Mesothelial cell of epicardium (in vitro differentiated cells): Measurements from ENCODE around the gene ATF3. TPM values are rescaled to one million over a fixed set of nuclear protein-coding genes. Genes with fewer than 3 reads are reported as not detected.
A peak's percentile ranks its signal among the peaks of the same experiment; 100 is the strongest.

Experiments
- DNase-seq, 2 experiments: peaks; one replicate each; pipeline ENCODE4 v3.0.0; 2021; ENCODE audit warnings: low spot score in 2 of 2; ENCODE audit not compliant: unreplicated experiment in 2 of 2
- H3K27ac Mint-ChIP-seq: 2 replicates; pipeline ENCODE4 v1.8.0; 2021; ENCODE audit warnings: mixed read lengths
- H3K27me3 Mint-ChIP-seq: 2 replicates; pipeline ENCODE4 v1.8.0; 2021; ENCODE audit warnings: low read depth, mixed read lengths
- H3K36me3 Mint-ChIP-seq: 2 replicates; pipeline ENCODE4 v1.8.0; 2021; ENCODE audit warnings: mixed read lengths
- H3K4me1 Mint-ChIP-seq: 2 replicates; pipeline ENCODE4 v1.8.0; 2021; ENCODE audit warnings: mixed read lengths
- H3K4me3 Mint-ChIP-seq: 2 replicates; pipeline ENCODE4 v1.8.0; 2021; ENCODE audit warnings: mild to moderate bottlenecking, moderate library complexity, mixed read lengths
- H3K9me3 Mint-ChIP-seq: 2 replicates; pipeline ENCODE4 v1.8.0; 2021; ENCODE audit warnings: mixed read lengths
- total RNA-seq: library from RNA; stranded (reverse); gene quantifications from 3 replicates; pipeline ENCODE4 v1.2.1, GENCODE V29; 2021
- TF ChIP-seq, protein P1 (sequence below): fragments of 200-600 bp; sonication (generic); IDR thresholded peaks from one replicate; pipeline ENCODE4 v1.5.0; 2021; ENCODE audit warnings: antibody characterized with exemption; ENCODE audit not compliant: unreplicated experiment

The ATF3 gene
- total RNA-seq, 1 donor from 2014 or later = 147 TPM

DNA sequence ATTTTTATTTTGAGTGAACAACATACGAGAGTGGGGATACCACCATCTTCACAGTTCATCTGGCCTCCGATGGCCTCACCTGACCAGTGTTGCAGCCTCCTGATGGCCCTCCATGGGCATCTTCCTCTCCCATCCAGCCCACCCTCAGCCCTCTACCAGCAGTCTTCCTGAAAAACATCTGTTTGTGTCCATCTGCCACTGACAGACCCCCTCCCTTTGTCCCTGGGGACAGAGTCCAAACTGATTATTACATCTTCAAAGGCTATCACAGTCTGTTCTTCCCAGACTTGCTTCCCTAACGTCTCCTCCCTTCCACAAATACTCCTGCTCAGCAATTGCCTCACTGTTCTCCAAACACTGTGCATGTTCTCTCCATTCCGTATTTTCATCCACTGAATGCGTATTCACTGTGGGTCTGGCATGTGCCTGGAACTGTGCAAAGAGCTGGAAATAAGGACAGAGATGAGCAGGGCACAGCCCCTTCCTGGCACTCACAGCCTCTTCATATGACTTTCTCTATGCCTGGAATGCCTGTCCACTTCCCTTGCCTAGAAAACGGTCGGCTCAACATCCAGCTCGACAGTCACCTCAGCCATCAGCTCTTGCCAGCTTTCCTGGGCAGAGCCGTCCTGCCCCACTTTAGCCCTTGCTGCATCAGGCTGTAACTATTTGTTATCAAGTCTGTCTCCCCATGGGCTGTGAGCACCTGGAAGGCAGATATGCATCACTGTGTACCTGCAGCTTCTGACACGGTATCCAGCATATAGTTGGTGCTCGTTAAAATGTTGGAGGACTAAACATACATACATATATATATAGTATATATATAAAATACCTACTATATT is 8.3 kb upstream of the ATF3 start:
- TF ChIP-seq, protein P1, sequence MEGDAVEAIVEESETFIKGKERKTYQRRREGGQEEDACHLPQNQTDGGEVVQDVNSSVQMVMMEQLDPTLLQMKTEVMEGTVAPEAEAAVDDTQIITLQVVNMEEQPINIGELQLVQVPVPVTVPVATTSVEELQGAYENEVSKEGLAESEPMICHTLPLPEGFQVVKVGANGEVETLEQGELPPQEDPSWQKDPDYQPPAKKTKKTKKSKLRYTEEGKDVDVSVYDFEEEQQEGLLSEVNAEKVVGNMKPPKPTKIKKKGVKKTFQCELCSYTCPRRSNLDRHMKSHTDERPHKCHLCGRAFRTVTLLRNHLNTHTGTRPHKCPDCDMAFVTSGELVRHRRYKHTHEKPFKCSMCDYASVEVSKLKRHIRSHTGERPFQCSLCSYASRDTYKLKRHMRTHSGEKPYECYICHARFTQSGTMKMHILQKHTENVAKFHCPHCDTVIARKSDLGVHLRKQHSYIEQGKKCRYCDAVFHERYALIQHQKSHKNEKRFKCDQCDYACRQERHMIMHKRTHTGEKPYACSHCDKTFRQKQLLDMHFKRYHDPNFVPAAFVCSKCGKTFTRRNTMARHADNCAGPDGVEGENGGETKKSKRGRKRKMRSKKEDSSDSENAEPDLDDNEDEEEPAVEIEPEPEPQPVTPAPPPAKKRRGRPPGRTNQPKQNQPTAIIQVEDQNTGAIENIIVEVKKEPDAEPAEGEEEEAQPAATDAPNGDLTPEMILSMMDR = no peak
- Mint-ChIP-seq H3K36me3 (no peaks in the 10 kb centered on the region), H3K4me1 (peaks cover 22% of the 10 kb centered on the region), H3K27me3 (peaks cover 21% of the 10 kb centered on the region), H3K9me3 (no peaks in the 10 kb centered on the region), H3K27ac (no peak overlapping the region), H3K4me3 (no peak overlapping the region)
- no peak for DNase-seq

DNA sequence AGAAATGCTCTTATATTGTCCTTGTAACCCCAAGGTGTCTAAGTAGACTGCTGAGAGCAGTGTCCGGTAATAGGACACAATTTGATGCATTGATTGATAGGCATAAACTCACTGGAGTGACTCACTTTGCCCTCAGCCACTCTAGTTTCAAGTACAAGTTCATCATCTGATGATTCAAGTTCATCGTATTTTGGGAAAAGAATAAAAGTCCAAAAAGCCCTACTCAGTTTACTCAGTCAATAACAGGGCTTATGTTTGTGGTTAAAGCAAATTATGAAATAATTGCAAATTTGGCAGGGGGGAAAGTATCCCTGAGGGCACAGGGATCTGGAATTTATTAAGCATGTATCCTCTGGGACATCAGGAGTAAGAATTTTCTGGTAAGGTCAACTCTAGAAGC is 7.6 kb upstream of the ATF3 start:
- TF ChIP-seq, protein P1 = no peak
- Mint-ChIP-seq H3K9me3 (no peaks in the 10 kb centered on the region), H3K27ac (no peak overlapping the region), H3K4me1 (peaks cover 24% of the 10 kb centered on the region), H3K4me3 (no peak overlapping the region), H3K27me3 (peaks cover 27% of the 10 kb centered on the region), H3K36me3 (no peaks in the 10 kb centered on the region)
- DNase-seq = no peak

DNA sequence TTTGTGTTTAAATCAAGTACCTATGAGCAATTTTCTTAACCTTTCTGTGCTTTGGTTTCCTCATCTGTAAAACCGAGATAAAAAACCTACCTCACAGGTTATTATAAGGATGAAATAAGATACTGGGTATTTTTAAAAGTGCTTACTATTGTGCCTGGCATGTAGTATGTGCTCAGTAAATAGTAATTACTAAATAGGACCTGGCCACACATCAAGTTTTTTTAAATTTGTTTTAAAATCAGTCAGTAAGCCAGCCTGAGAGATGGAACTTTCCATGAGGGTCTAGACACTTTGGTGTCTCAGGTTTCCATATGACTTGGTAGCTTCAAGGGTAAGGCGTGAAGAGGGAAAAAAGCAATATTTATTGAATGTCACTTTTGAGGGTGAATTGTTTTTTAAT is 7.0 kb upstream of the ATF3 start:
- peaks cover 33% of the 10 kb centered on the region for H3K27me3 Mint-ChIP-seq
- H3K27ac Mint-ChIP-seq = no peak overlapping the region
- H3K4me3 Mint-ChIP-seq = no peak overlapping the region
- peaks cover 24% of the 10 kb centered on the region for H3K4me1 Mint-ChIP-seq
- no peaks in the 10 kb centered on the region for H3K36me3 Mint-ChIP-seq
- TF ChIP-seq, protein P1 = no peak
- H3K9me3 Mint-ChIP-seq = no peaks in the 10 kb centered on the region
- DNase-seq = no peak

DNA sequence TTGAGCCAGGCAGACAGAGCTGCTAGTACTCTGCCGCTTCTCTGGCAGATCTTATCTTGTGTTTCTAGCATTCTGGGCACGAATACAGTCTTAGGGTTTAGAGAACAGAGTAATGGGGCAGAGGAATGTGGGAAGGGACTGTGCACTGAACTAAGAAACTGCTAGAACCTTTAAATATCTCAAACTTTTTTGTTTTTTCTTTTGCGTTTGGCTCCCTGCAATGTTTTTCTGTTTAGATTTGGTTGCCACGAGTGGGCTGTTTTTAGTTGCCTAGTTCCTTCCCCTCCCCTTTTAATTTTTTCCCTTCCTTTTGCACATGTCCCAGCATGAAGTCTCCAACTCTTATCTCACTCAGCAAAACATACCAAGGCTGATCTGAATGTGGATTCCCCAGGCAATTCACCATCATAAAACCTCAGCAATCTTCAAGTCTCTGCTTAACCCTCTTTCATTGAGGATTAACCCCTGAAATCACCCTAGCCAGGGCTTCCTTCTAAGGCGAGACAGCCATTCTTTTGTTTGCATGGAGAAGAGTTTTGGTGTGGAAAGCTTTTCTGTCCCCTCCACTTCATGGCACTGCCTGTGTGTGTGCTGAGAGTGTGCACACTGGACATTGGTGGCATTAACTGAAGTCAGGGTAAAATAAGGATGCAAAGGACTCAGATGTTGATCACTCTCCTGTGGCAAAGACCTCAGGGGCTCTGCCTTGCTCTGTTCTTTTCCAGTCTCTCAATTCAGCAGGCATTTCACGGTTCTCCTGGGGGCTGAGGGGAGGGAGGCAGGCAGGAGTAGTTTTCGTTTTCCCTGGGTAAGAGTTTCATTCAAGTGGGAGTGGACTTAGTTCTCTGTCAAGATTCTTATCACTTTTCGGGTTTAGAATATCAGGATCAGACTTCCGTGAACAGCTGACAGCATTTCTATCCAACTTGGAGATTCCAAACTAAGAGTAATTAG is 2.8 kb upstream of the ATF3 start:
- peaks cover 57% of the 10 kb centered on the region for H3K27me3 Mint-ChIP-seq
- H3K36me3 Mint-ChIP-seq = no peaks in the 10 kb centered on the region
- peak overlapping the region; percentile 85 for H3K4me3 Mint-ChIP-seq
- H3K4me1 Mint-ChIP-seq = peaks cover 41% of the 10 kb centered on the region
- peak in 1 of 2 experiments; percentile 42 for DNase-seq
- peak overlapping the region; percentile 93 for H3K27ac Mint-ChIP-seq
- no peaks in the 10 kb centered on the region for H3K9me3 Mint-ChIP-seq
- TF ChIP-seq, protein P1 = no peak

DNA sequence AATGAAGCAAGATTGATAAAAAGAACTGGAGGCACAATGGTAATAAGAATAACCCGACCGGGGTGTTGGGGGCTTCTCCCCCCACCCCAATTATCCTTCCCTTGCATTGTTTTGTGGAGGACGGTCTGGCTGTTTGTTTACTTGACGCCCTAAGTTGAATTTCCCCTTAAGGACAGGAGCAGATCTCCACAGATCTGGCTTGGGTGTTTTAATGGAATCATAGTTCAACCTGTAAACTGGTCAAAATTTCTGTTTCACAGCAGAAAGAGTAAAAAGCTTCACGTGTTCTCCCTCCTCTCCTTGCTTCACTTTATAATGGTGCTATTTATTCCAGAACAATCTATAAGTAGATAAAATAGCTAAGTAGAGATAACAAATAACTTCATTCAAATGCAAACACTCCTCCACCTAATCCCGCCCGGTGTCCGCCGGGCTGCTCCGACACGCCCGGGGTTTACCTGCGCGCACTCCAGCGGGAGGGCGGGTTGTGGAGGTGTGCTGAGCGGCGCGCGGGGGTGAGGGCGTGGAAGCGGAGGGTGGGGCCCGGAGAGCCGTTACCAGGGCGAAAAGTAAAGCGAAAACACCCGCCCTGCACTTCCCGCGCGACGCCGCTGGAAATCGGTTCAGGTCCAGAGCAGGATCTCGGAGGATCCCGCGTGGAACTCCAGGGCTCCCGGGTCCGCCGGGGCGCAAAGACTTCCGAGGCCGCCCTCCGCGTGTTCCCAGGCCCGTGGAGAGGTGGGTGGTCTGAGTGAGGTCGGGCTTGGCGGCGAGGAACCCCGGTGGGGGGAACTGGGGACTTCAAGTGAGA is 2.0 kb upstream of the ATF3 start:
- Mint-ChIP-seq H3K4me1 (peaks cover 49% of the 10 kb centered on the region), H3K27ac (peak overlapping the region; percentile 93), H3K4me3 (peak overlapping the region; percentile 85), H3K27me3 (peaks cover 59% of the 10 kb centered on the region), H3K36me3 (no peaks in the 10 kb centered on the region), H3K9me3 (no peaks in the 10 kb centered on the region)
- TF ChIP-seq, protein P1 = no peak
- DNase-seq = peak in 1 of 2 experiments; percentile 70
